HepG2 (cell line): ENCODE results near the gene EZH1. TPM values are rescaled to one million over a fixed set of nuclear protein-coding genes. Genes with fewer than 3 reads are reported as not detected.
A peak's percentile ranks its signal among the peaks of the same experiment; 100 is the strongest.

Experiments
- DNMT3B ChIP-seq: conservative IDR thresholded peaks from 2 replicates; pipeline ENCODE4 v1.6.1; 2016; ENCODE audit warnings: missing biosample characterization, control low read depth
- ERF ChIP-seq: IDR thresholded peaks from 2 replicates; pipeline ENCODE4 v1.6.1; 2018; ENCODE audit warnings: missing biosample characterization, missing genetic modification reagents
- GLI4 ChIP-seq: sonication (generic); formaldehyde crosslinking; IDR thresholded peaks from 2 replicates; pipeline ENCODE4 v1.5.1; 2020; ENCODE audit warnings: missing genetic modification reagents, mild to moderate bottlenecking, moderate library complexity, borderline replicate concordance
- MAFK ChIP-seq, 2 experiments: IDR thresholded peaks in 1 of 2; conservative IDR thresholded peaks in 1 of 2; 2 replicates each; pipeline ENCODE4 v1.6.1; 2011; ENCODE audit warnings: improper control_type of control experiment in 2 of 2, low read length in 2 of 2
- NFATC3 ChIP-seq: sonication (generic); formaldehyde crosslinking; IDR thresholded peaks from 2 replicates; pipeline ENCODE4 v1.5.1; 2020; ENCODE audit warnings: mild to moderate bottlenecking, missing genetic modification reagents
- NFKB2 ChIP-seq: sonication (generic); formaldehyde crosslinking; IDR thresholded peaks from 2 replicates; pipeline ENCODE4 v1.4.0; 2020; ENCODE audit warnings: missing genetic modification reagents, borderline replicate concordance
- NFYB ChIP-seq: sonication (generic); formaldehyde crosslinking; IDR thresholded peaks from 2 replicates; pipeline ENCODE4 v1.4.0; 2020; ENCODE audit warnings: missing genetic modification reagents
- NRL ChIP-seq: sonication (generic); formaldehyde crosslinking; IDR thresholded peaks from 2 replicates; pipeline ENCODE4 v1.5.0; 2020; ENCODE audit warnings: missing genetic modification reagents, mild to moderate bottlenecking, moderate library complexity, borderline replicate concordance
- POLR2AphosphoS2 ChIP-seq: IDR thresholded peaks from 2 replicates; pipeline ENCODE4 v1.6.1; 2011; ENCODE audit warnings: low read depth, low read length, improper control_type of control experiment
- RARG ChIP-seq: sonication (generic); formaldehyde crosslinking; IDR thresholded peaks from 2 replicates; pipeline ENCODE4 v1.4.0; 2020; ENCODE audit warnings: low read depth, mild to moderate bottlenecking, missing genetic modification reagents
- SMC3 ChIP-seq: IDR thresholded peaks from 2 replicates; pipeline ENCODE4 v1.6.1; 2011; ENCODE audit warnings: low read length, improper control_type of control experiment
- SPEN ChIP-seq: sonication (generic); formaldehyde crosslinking; IDR thresholded peaks from 2 replicates; pipeline ENCODE4 v1.5.1; 2020; ENCODE audit warnings: low read depth, mild to moderate bottlenecking, missing genetic modification reagents
- TARDBP ChIP-seq: sonication (generic); formaldehyde crosslinking; IDR thresholded peaks from 2 replicates; pipeline ENCODE4 v1.8.0; 2022; ENCODE audit warnings: mild to moderate bottlenecking, missing genetic modification reagents
- U2AF1 ChIP-seq: fragments of 200-400 bp; formaldehyde crosslinking; optimal IDR thresholded peaks from 2 replicates; pipeline ENCODE3; 2017; ENCODE audit warnings: mild to moderate bottlenecking, low read depth, low read length
- ZBTB7B ChIP-seq: sonication (generic); formaldehyde crosslinking; IDR thresholded peaks from 2 replicates; pipeline ENCODE4 v1.4.0; 2020; ENCODE audit warnings: missing genetic modification reagents
- ZNF124 ChIP-seq: sonication (generic); formaldehyde crosslinking; IDR thresholded peaks from 2 replicates; pipeline ENCODE4 v1.4.0; 2020; ENCODE audit warnings: missing genetic modification reagents
- ZNF205 ChIP-seq: IDR thresholded peaks from 2 replicates; pipeline ENCODE4 v1.6.1; 2018; ENCODE audit warnings: missing biosample characterization, missing genetic modification reagents
- ZNF296 ChIP-seq: sonication (generic); formaldehyde crosslinking; conservative IDR thresholded peaks from 2 replicates; pipeline ENCODE4 v1.5.0; 2020; ENCODE audit warnings: mild to moderate bottlenecking, missing genetic modification reagents
- ZNF383 ChIP-seq: sonication (generic); formaldehyde crosslinking; IDR thresholded peaks from 2 replicates; pipeline ENCODE4 v1.4.0; 2020; ENCODE audit warnings: missing genetic modification reagents, mild to moderate bottlenecking, borderline replicate concordance
- ZNF446 ChIP-seq: sonication (generic); formaldehyde crosslinking; IDR thresholded peaks from 2 replicates; pipeline ENCODE4 v1.5.0; 2020; ENCODE audit warnings: mild to moderate bottlenecking, missing genetic modification reagents
- ZNF451 ChIP-seq: sonication (generic); formaldehyde crosslinking; IDR thresholded peaks from 2 replicates; pipeline ENCODE4 v1.5.0; 2020; ENCODE audit warnings: mild to moderate bottlenecking, missing genetic modification reagents
- ZNF543 ChIP-seq: sonication (generic); formaldehyde crosslinking; IDR thresholded peaks from 2 replicates; pipeline ENCODE4 v1.4.0; 2020; ENCODE audit warnings: mild to moderate bottlenecking, missing genetic modification reagents
- ZNF766 ChIP-seq: sonication (generic); formaldehyde crosslinking; IDR thresholded peaks from 2 replicates; pipeline ENCODE4 v1.5.0; 2020; ENCODE audit warnings: missing genetic modification reagents, borderline replicate concordance
- ZNF83 ChIP-seq: sonication (generic); formaldehyde crosslinking; IDR thresholded peaks from 2 replicates; pipeline ENCODE4 v1.4.0; 2020; ENCODE audit warnings: missing genetic modification reagents, mild to moderate bottlenecking, borderline replicate concordance
- ZZZ3 ChIP-seq: sonication (generic); formaldehyde crosslinking; IDR thresholded peaks from 2 replicates; pipeline ENCODE4 v1.4.0; 2020; ENCODE audit warnings: missing genetic modification reagents, mild to moderate bottlenecking, borderline replicate concordance
- polyA plus RNA-seq, 8 experiments: library from polyadenylated mRNA; depleted of rRNA in 3 of 8; stranded (reverse) in 7 of 8; unstranded in 1 of 8; fragments of >200 nt; fragmentation: Illumina TruSeq in 4 of 8; extraction: Trizol in 4 of 8; gene quantifications; 2 replicates each; pipeline versions ENCODE4 v1.2.1 to v1.2.3, GENCODE V29; 2011 to 2016; ENCODE audit warnings: low read depth in 4 of 8, missing spikeins in 1 of 8, mixed read lengths in 1 of 8; ENCODE audit not compliant: insufficient read depth in 1 of 8
- total RNA-seq, 5 experiments: library from RNA; depleted of rRNA; stranded (reverse); fragments of >200 nt; fragmentation: Illumina TruSeq; extraction: Trizol; gene quantifications; 2 replicates each; pipeline ENCODE4 v1.2.3, GENCODE V29; 2016; ENCODE audit warnings: low read depth in 1 of 5
- TF ChIP-seq, protein P1 (sequence below): sonication (generic); formaldehyde crosslinking; IDR thresholded peaks from 2 replicates; pipeline ENCODE4 v1.5.1; 2020; ENCODE audit warnings: mild to moderate bottlenecking, missing genetic modification reagents, borderline replicate concordance

Gene EZH1
- total and polyA plus RNA-seq, 2 of the 13 experiments (the other 11 are each of a cell fraction or from before 2014, with no cell fraction given): 11.6 to 24.0 TPM

DNA sequence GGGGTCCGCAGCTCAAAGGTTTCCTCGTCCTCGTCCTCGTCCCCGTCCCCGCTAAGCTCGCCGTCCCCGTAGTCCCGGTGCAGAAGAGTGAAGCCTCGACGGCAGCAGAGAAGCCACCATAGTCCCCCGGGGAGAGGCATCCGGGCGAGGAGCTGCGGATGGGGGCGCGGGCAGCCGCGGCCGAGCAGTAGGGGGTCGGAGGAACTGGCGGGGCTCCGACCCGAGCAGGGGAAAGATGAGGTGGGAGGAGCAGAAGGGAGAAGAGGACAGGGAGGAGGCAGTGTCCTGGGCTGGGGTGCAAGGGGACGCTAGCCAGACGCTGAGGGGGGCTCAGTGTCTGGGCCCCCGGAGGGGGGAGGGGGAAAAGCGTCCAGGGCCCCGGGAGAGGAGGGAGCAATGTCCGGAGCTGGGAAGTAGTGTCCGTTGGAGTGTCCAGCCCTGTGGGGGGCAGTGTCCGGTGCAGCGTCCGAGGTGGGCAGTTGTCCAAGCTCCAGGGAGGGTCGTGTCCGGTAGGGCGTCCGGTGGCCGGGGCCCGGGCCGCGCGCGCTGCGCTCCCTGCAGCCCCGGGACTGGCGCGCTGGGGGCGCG is 68.3 kb downstream of the EZH1 start, which contains the start of gene PLEKHH3 (continued):
- no peak; the same call in 1 of the 2 replicates for TF ChIP-seq ERF (CRISPR knock-in tag)
- TF ChIP-seq NFYB (CRISPR knock-in tag): no peak
- no peak; the same call in 1 of the 2 replicates for TF ChIP-seq ZNF296 (CRISPR knock-in tag)
- TF ChIP-seq ZNF543: no peak; the same call in 1 of the 2 replicates
- TF ChIP-seq ZZZ3 (CRISPR knock-in tag): no peak
- no peak for TF ChIP-seq MAFK (conservative IDR thresholded peaks at IDR 0.05 in 1 of 2, IDR thresholded peaks at IDR 0.05 in 1 of 2; ENCODE audit: low read length in 2 of 2)
- TF ChIP-seq ZNF766 (CRISPR knock-in tag): no peak
- TF ChIP-seq DNMT3B (CRISPR knock-in tag): no peak
- peak; percentile 60; the same call in 1 of the 2 replicates for TF ChIP-seq NFKB2 (CRISPR knock-in tag)
- TF ChIP-seq ZNF451: peak; percentile 40
- TF ChIP-seq, protein P1, sequence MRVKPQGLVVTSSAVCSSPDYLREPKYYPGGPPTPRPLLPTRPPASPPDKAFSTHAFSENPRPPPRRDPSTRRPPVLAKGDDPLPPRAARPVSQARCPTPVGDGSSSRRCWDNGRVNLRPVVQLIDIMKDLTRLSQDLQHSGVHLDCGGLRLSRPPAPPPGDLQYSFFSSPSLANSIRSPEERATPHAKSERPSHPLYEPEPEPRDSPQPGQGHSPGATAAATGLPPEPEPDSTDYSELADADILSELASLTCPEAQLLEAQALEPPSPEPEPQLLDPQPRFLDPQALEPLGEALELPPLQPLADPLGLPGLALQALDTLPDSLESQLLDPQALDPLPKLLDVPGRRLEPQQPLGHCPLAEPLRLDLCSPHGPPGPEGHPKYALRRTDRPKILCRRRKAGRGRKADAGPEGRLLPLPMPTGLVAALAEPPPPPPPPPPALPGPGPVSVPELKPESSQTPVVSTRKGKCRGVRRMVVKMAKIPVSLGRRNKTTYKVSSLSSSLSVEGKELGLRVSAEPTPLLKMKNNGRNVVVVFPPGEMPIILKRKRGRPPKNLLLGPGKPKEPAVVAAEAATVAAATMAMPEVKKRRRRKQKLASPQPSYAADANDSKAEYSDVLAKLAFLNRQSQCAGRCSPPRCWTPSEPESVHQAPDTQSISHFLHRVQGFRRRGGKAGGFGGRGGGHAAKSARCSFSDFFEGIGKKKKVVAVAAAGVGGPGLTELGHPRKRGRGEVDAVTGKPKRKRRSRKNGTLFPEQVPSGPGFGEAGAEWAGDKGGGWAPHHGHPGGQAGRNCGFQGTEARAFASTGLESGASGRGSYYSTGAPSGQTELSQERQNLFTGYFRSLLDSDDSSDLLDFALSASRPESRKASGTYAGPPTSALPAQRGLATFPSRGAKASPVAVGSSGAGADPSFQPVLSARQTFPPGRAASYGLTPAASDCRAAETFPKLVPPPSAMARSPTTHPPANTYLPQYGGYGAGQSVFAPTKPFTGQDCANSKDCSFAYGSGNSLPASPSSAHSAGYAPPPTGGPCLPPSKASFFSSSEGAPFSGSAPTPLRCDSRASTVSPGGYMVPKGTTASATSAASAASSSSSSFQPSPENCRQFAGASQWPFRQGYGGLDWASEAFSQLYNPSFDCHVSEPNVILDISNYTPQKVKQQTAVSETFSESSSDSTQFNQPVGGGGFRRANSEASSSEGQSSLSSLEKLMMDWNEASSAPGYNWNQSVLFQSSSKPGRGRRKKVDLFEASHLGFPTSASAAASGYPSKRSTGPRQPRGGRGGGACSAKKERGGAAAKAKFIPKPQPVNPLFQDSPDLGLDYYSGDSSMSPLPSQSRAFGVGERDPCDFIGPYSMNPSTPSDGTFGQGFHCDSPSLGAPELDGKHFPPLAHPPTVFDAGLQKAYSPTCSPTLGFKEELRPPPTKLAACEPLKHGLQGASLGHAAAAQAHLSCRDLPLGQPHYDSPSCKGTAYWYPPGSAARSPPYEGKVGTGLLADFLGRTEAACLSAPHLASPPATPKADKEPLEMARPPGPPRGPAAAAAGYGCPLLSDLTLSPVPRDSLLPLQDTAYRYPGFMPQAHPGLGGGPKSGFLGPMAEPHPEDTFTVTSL (CRISPR knock-in tag): no peak
- peak; percentile 42 for TF ChIP-seq NRL
- TF ChIP-seq ZBTB7B (CRISPR knock-in tag): peak; percentile 81; the same call in 1 of the 2 replicates
- peak; percentile 70 for TF ChIP-seq GLI4
- TF ChIP-seq ZNF446 (CRISPR knock-in tag): no peak
- no peak for TF ChIP-seq SMC3
- no peak for TF ChIP-seq ZNF205 (CRISPR knock-in tag)
- TF ChIP-seq RARG (CRISPR knock-in tag): no peak
- no peak for TF ChIP-seq U2AF1
- no peak for TF ChIP-seq ZNF83 (CRISPR knock-in tag)
- TF ChIP-seq ZNF383: 0 out of 2 replicates have a peak, but pooled peaks have one; percentile 55
- no peak; the same call in none of the 2 replicates for TF ChIP-seq SPEN (CRISPR knock-in tag)
- no peak for TF ChIP-seq NFATC3 (CRISPR knock-in tag)
- TF ChIP-seq TARDBP (CRISPR knock-in tag): 0 out of 2 replicates have a peak, but pooled peaks have one; percentile 26
- no peak for TF ChIP-seq POLR2AphosphoS2
- peak; percentile 9; the same call in 1 of the 2 replicates for TF ChIP-seq ZNF124 (CRISPR knock-in tag)
